Measurements from ENCODE around the gene TMEM143. TPM values are rescaled to one million over a fixed set of nuclear protein-coding genes. Genes with fewer than 3 reads are reported as not detected.

Gene TMEM143
- total RNA-seq, 1 donor from 2014 or later, result 11.1 TPM

DNA sequence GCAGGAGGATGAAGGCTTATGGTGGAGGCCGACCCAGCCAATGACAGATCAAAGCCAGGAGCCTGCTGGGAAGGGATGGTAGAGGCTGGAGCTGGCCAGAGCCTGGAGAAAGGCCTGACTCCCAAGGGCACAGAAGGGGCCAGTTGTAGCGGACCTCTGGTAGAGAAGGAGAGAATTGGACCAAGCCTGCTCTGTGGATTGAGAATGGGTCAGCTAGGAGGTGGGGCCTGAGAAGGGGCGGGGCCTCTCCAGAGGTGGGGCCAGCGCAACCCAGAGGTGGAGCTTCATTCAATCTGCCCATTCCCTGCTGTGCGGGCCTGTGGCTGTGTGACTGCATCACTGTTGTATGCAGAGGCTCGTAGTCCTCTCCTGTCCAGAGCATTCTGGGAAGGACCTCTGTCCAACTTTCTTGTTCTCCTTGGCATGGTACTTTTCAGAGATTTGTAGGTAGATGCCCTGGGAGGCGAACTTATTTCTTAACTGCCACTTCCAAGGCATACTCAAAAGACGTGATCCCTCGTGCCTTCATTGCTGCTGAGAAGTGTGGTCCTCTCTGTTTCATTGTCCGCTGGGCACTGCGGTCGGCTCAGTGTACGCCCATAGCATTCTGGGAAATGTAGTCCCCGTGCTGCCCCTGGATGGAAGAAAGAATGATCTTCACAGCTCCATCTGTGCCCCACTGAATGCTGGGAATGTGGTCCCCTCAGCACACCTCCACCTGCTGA lies 36.4 kb upstream of the TMEM143 start:
- H3K27ac ChIP-seq, result no peak overlapping the region
- TF ChIP-seq, protein P1, sequence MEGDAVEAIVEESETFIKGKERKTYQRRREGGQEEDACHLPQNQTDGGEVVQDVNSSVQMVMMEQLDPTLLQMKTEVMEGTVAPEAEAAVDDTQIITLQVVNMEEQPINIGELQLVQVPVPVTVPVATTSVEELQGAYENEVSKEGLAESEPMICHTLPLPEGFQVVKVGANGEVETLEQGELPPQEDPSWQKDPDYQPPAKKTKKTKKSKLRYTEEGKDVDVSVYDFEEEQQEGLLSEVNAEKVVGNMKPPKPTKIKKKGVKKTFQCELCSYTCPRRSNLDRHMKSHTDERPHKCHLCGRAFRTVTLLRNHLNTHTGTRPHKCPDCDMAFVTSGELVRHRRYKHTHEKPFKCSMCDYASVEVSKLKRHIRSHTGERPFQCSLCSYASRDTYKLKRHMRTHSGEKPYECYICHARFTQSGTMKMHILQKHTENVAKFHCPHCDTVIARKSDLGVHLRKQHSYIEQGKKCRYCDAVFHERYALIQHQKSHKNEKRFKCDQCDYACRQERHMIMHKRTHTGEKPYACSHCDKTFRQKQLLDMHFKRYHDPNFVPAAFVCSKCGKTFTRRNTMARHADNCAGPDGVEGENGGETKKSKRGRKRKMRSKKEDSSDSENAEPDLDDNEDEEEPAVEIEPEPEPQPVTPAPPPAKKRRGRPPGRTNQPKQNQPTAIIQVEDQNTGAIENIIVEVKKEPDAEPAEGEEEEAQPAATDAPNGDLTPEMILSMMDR (IDR thresholded peaks at IDR 0.05), result no peak
- ATAC-seq, result peak; percentile 38 to 47

DNA sequence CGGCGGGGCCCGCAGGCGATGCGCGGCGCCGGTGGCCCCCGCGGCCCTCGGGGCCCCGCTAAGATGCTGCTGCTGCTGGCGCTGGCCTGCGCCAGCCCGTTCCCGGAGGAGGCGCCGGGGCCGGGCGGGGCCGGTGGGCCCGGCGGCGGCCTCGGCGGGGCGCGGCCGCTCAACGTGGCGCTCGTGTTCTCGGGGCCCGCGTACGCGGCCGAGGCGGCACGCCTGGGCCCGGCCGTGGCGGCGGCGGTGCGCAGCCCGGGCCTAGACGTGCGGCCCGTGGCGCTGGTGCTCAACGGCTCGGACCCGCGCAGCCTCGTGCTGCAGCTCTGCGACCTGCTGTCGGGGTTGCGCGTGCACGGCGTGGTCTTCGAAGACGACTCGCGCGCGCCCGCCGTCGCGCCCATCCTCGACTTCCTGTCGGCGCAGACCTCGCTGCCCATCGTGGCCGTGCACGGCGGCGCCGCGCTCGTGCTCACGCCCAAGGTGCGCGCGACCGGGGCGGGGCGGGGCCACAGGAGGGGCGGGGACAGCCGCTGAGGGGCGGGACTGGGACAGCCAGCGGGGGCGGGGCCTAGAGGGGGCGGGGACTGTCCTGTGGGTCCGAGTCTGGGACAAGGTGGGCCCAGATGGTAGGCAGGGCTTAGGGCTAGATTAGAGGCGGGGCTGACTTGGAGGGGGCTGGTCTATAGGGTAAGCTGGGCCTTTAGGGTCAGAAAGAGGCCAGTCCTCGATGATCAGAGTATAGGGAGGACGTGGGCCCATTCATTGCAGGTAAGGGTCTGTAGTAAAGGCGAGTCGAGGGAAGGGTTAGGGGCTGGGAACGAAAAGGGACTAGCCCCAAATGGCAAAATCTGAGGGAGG lies 34.9 kb upstream of the TMEM143 start:
- Histone ChIP-seq H3K27ac (no peak overlapping the region), H3K4me1 (peaks cover 11% of the 10 kb centered on the region), H3K36me3 (no peaks in the 10 kb centered on the region), H3K27me3 (ENCODE audit: low read depth) (peaks cover 40% of the 10 kb centered on the region), H3K4me3 (peak overlapping the region; percentile 38), H3K9me3 (no peaks in the 10 kb centered on the region)
- TF ChIP-seq, protein P1 (IDR thresholded peaks at IDR 0.05), result no peak
- ATAC-seq, result peak; percentile 81 to 91
- peak; percentile 93 for DNase-seq
- intact Hi-C loops (cut with DNase I), result no loop called here

More for the DNA sequence above, 36.4 kb upstream of the TMEM143 start:
- Histone ChIP-seq H3K36me3 (no peaks in the 10 kb centered on the region), H3K4me3 (no peak overlapping the region), H3K4me1 (peaks cover 7% of the 10 kb centered on the region), H3K27me3 (ENCODE audit: low read depth) (peaks cover 28% of the 10 kb centered on the region), H3K9me3 (no peaks in the 10 kb centered on the region)
- intact Hi-C loops (cut with DNase I), result no loop called here
- peak; percentile 62 for DNase-seq

DNA sequence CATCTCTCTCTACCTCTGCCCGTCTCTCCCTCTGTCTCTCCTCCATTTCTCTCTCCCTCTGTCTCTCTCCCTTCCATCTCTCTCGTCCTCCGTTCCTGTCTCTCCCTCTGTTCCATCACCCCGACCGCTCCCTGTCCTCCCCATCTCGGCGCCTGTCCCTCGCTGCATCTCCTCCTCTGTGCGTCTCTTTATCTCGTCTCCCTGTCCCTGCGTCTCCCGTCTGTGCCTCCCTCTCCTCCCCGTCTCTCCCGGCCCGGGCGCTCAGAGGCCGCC lies 34.3 kb upstream of the TMEM143 start:
- ATAC-seq (no peak), DNase-seq (no peak)
- intact Hi-C loops (cut with DNase I), result no loop called here
- TF ChIP-seq, protein P1 (IDR thresholded peaks at IDR 0.05), result no peak
- Histone ChIP-seq H3K4me3 (peak overlapping the region; percentile 38), H3K36me3 (no peaks in the 10 kb centered on the region), H3K27me3 (ENCODE audit: low read depth) (peaks cover 45% of the 10 kb centered on the region), H3K4me1 (peaks cover 11% of the 10 kb centered on the region), H3K27ac (no peak overlapping the region), H3K9me3 (no peaks in the 10 kb centered on the region)

DNA sequence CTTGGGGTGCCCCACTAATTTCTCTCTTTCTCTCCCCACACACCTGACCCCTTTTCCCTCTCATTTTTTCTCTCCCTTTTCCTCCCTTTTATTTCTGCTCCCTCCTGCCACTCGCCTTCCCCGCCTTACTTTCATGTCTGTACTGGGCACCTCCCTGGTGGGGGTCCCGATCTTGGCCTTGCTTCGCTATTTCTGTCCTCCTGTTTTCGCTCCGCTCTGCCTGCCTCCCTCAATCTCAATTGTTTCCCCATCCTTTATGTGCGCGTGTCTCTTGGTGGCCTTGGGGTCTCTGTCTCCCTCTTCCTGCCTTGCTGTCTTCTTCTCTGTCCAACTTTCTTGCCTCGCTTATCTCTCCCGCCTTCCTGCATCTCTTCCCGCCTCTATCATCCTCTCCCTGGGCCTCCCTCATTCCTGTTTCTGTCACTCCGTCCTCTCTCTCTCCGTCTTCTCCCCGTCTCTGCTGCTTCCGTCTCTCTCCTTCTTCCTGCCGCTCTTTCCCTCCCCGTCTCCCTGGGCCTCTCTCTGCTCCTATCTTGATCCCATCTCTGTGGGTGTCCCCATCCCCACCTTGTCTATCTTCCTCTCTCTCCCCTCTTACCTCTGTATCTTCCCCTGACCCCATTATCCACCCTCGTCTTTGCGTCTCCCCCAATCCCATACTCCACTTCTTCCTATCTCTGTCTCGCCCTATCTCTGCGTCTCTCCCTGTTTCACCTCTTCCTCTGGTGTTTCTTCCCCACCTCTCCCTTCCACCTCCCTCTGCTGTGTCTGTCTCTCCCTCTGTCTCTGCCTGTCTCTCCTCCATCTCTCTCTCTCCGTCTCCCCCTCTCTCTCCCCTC lies 33.7 kb upstream of the TMEM143 start:
- DNase-seq (no peak), ATAC-seq (no peak)
- Histone ChIP-seq H3K4me3 (peak overlapping the region; percentile 38), H3K27ac (no peak overlapping the region), H3K27me3 (ENCODE audit: low read depth) (peaks cover 51% of the 10 kb centered on the region), H3K9me3 (no peaks in the 10 kb centered on the region), H3K4me1 (peaks cover 11% of the 10 kb centered on the region), H3K36me3 (no peaks in the 10 kb centered on the region)
- TF ChIP-seq, protein P1 (IDR thresholded peaks at IDR 0.05), result no peak
- intact Hi-C loops (cut with DNase I), result no loop called here

DNA sequence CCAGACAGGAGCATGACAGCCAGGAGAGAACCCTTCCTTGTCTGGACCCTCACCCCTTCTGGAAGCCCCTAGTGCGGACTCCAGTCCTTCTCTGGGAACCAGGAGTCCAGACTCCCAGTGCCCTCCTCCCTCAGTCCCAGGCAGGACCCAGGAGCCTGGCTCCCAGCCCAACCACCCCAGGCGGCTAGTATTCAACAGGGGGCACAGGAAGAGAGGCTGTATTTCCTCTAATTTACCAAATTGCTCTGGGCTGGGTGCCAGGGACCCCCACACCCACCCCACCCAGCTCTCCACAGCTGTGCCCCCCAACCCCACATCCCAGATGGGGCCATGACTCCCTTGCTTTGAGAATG lies 33.1 kb upstream of the TMEM143 start:
- no peak for DNase-seq
- Histone ChIP-seq H3K9me3 (no peaks in the 10 kb centered on the region), H3K4me3 (no peak overlapping the region), H3K27ac (no peak overlapping the region), H3K27me3 (ENCODE audit: low read depth) (peaks cover 54% of the 10 kb centered on the region), H3K4me1 (peaks cover 11% of the 10 kb centered on the region), H3K36me3 (no peaks in the 10 kb centered on the region)
- no peak for ATAC-seq
- TF ChIP-seq, protein P1 (IDR thresholded peaks at IDR 0.05), result no peak
- intact Hi-C loops (cut with DNase I), result no loop called here
